HCT116 (cell line): ENCODE measurements around the gene KCNK18. TPM values are rescaled to one million over a fixed set of nuclear protein-coding genes. Genes with fewer than 3 reads are reported as not detected.

Source experiments
- ATAC-seq: fragments of 200-7000 bp; cut with Tn5 transposase; 2 replicates; pipeline ENCODE4 v1.9.1; 2020; ENCODE audit warnings: mild to moderate bottlenecking, moderate library complexity
- BruUV-seq: library from RNA; stranded (reverse); fragments of 400-500 nt; replicated peaks from 2 replicates; lab custom pipeline; 2021; lab: Mats Ljungman, UMichigan
- CTCF ChIA-PET: fragments of 300-600 bp; sonication (Branson Sonifier 250); formaldehyde crosslinking; loops from one replicate; lab custom pipeline; 2021; ENCODE audit warnings: antibody characterized with exemption; lab: Charles Lee
- POLR2A ChIA-PET: fragments of 300-600, 350-600 bp; sonication (Branson Sonifier 250); formaldehyde crosslinking; loops from one replicate; lab custom pipeline; 2021; ENCODE audit warnings: antibody characterized with exemption; lab: Charles Lee
- RAD21 ChIA-PET, 2 experiments: fragments of 300-600 bp; sonication (Branson Sonifier 250); formaldehyde crosslinking; loops; one replicate each; lab custom pipeline; 2023; ENCODE audit warnings: low total read pairs in 2 of 2; ENCODE audit not compliant: uncharacterized antibody in 2 of 2, unreplicated experiment in 2 of 2, low non-redundant PET in 1 of 2; lab: Charles Lee
- DNase-seq: peaks from one replicate; pipeline ENCODE4 v3.0.0-alpha.2; 2010; ENCODE audit warnings: low read depth, low spot score
- H2AFZ ChIP-seq: fragments of 200-600 bp; shearing (Covaris generic), sonication (generic); 2 replicates; pipeline ENCODE4 v1.6.1; 2017; ENCODE audit warnings: low read depth, mixed run types, mixed read lengths, antibody characterized with exemption, low read length; ENCODE audit not compliant: poor library complexity, severe bottlenecking
- H3K27ac ChIP-seq: 2 replicates; pipeline ENCODE4 v1.5.1; 2012; ENCODE audit warnings: low read depth, low read length
- H3K27me3 ChIP-seq: fragments of 200-600 bp; sonication (generic); 2 replicates; pipeline ENCODE4 v1.6.1; 2016; ENCODE audit warnings: mixed run types, low read length, mixed read lengths; ENCODE audit not compliant: insufficient read depth
- H3K36me3 ChIP-seq, 2 experiments: fragments of 200-500 bp in 1 of 2; fragments of 200-600 bp in 1 of 2; sonication (Bioruptor generic) in 1 of 2; sonication (generic) in 1 of 2; 2 replicates each; pipeline versions ENCODE4 v1.5.1 to v1.6.1; 2014 to 2016; ENCODE audit warnings: low read length in 2 of 2, inconsistent platforms in 1 of 2, mixed read lengths in 1 of 2, mixed run types in 1 of 2; ENCODE audit not compliant: insufficient read depth in 2 of 2, control insufficient read depth in 1 of 2
- H3K4me1 ChIP-seq, 2 experiments: fragments of 200-600 bp in 1 of 2; sonication (generic) in 1 of 2; 2 replicates each; pipeline versions ENCODE4 v1.5.1 to v1.6.1; 2012 to 2017; ENCODE audit warnings: low read length in 2 of 2, inconsistent platforms in 1 of 2, mild to moderate bottlenecking in 1 of 2, mixed read lengths in 1 of 2, mixed run types in 1 of 2, moderate library complexity in 1 of 2; ENCODE audit not compliant: insufficient read depth in 2 of 2, control insufficient read depth in 1 of 2
- H3K4me2 ChIP-seq: fragments of 200-600 bp; sonication (generic); 2 replicates; pipeline ENCODE4 v1.6.1; 2017; ENCODE audit warnings: mixed run types, low read length, mixed read lengths
- H3K4me3 ChIP-seq, 2 experiments: fragments of 200-600 bp in 1 of 2; sonication (generic) in 1 of 2; replicated peaks in 1 of 2; 2 replicates each; pipeline ENCODE4 v1.5.1; 2011 to 2016; ENCODE audit warnings: low read length in 2 of 2, control low read depth in 1 of 2, low read depth in 1 of 2, mild to moderate bottlenecking in 1 of 2, mixed read lengths in 1 of 2, mixed run types in 1 of 2
- H3K79me2 ChIP-seq: fragments of 200-600 bp; sonication (generic); 2 replicates; pipeline ENCODE4 v1.6.1; 2017; ENCODE audit warnings: mild to moderate bottlenecking, mixed run types, low read length, moderate library complexity, mixed read lengths; ENCODE audit not compliant: insufficient read depth
- H3K9ac ChIP-seq: fragments of 200-600 bp; sonication (generic); 2 replicates; pipeline ENCODE4 v1.6.1; 2016; ENCODE audit warnings: low read length, mixed read lengths
- H3K9me2 ChIP-seq: fragments of 200-600 bp; sonication (generic), shearing (Covaris generic); 2 replicates; pipeline ENCODE4 v1.6.1; 2017; ENCODE audit warnings: mixed run types, mild to moderate bottlenecking, moderate library complexity; ENCODE audit not compliant: insufficient read depth
- H3K9me3 ChIP-seq, 2 experiments: fragments of 200-500 bp in 1 of 2; fragments of 200-600 bp in 1 of 2; sonication (Bioruptor generic) in 1 of 2; sonication (generic) in 1 of 2; 2 replicates each; pipeline ENCODE4 v1.6.1; 2014 to 2017; ENCODE audit warnings: low read length in 2 of 2, mixed read lengths in 2 of 2, inconsistent platforms in 1 of 2, low read depth in 1 of 2, mild to moderate bottlenecking in 1 of 2, mixed run types in 1 of 2, moderate library complexity in 1 of 2; ENCODE audit not compliant: control insufficient read depth in 1 of 2, insufficient read depth in 1 of 2
- H4K20me1 ChIP-seq: fragments of 200-600 bp; sonication (generic), shearing (Covaris generic); 2 replicates; pipeline ENCODE4 v1.6.1; 2017; ENCODE audit warnings: mixed run types, mild to moderate bottlenecking, moderate library complexity; ENCODE audit not compliant: insufficient read depth
- CEBPB ChIP-seq: IDR thresholded peaks from 2 replicates; pipeline ENCODE4 v1.6.1; 2012; ENCODE audit warnings: low read depth
- EGR1 ChIP-seq: IDR thresholded peaks from 2 replicates; pipeline ENCODE4 v1.6.1; 2012; ENCODE audit warnings: low read depth
- FOSL1 ChIP-seq: IDR thresholded peaks from 2 replicates; pipeline ENCODE4 v1.6.1; 2012; ENCODE audit warnings: low read depth
- MAX ChIP-seq: IDR thresholded peaks from 2 replicates; pipeline ENCODE4 v1.6.1; 2012
- POLR2AphosphoS5 ChIP-seq: IDR thresholded peaks from 2 replicates; pipeline ENCODE4 v1.6.1; 2011; ENCODE audit warnings: mild to moderate bottlenecking, low read depth, low read length, moderate library complexity
- RAD21 ChIP-seq: IDR thresholded peaks from 2 replicates; pipeline ENCODE4 v1.6.1; 2012; ENCODE audit warnings: low read depth, mild to moderate bottlenecking
- REST ChIP-seq: IDR thresholded peaks from 2 replicates; pipeline ENCODE4 v1.6.1; 2012; ENCODE audit warnings: low read depth
- SIN3A ChIP-seq: IDR thresholded peaks from 2 replicates; pipeline ENCODE4 v1.6.1; 2012; ENCODE audit warnings: low read depth
- YY1 ChIP-seq: IDR thresholded peaks from 2 replicates; pipeline ENCODE4 v1.6.1; 2011; ENCODE audit warnings: low read length, low read depth, moderate library complexity, mild to moderate bottlenecking; ENCODE audit not compliant: insufficient replicate concordance; ENCODE audit errors: extremely low read depth
- ZNF274 ChIP-seq: fragments of 200-500 bp; sonication (Bioruptor generic); IDR thresholded peaks from 2 replicates; pipeline ENCODE4 v1.6.1; 2014; ENCODE audit warnings: mild to moderate bottlenecking, low read depth, low read length, inconsistent platforms
- intact Hi-C: fragments of 100-400 bp; cut with micrococcal nuclease; formaldehyde crosslinking; loops from 2 replicates; pipeline ENCODE4 v1.10.0; 2022
- total RNA-seq: library from RNA; stranded (reverse); gene quantifications from one replicate; pipeline ENCODE4 v1.2.1, GENCODE V29; 2021; ENCODE audit not compliant: unreplicated experiment
- TF ChIP-seq, protein P1 (sequence below), 3 experiments: fragments of 200-600 bp in 1 of 3; sonication (generic) in 1 of 3; IDR thresholded peaks in 2 of 3; conservative IDR thresholded peaks in 1 of 3; 2 replicates each; pipeline ENCODE4 v1.5.1; 2012 to 2017; ENCODE audit warnings: low read depth in 2 of 3, low read length in 2 of 3, antibody characterized with exemption in 1 of 3, borderline replicate concordance in 1 of 3, control low read depth in 1 of 3, mild to moderate bottlenecking in 1 of 3, mixed read lengths in 1 of 3, mixed run types in 1 of 3, moderate library complexity in 1 of 3; ENCODE audit not compliant: insufficient read depth in 1 of 3

Gene KCNK18
- total RNA-seq, 1 experiment from 2014 or later, result not detected

- ChIA-PET RAD21 (interaction anchor here in 1 of 2 experiments (1.4 kb wide), 1 partner anchor 374 kb away, joined by 4 read pairs; no protein-coding TSS in a partner anchor), POLR2A (no interaction called here), CTCF (interaction anchor here (1.6 to 17.7 kb wide), 2 partner anchors 17 to 371 kb away, joined by 4 to 629 read pairs; no protein-coding TSS in a partner anchor)
- Histone ChIP-seq H3K9me2 (no peaks in the 10 kb centered on the region), H3K36me3 (no peaks in the 10 kb centered on the region), H4K20me1 (no peaks in the 10 kb centered on the region), H3K27me3 (peaks cover 13% of the 10 kb centered on the region; the same call in 1 of the 2 replicates), H3K4me2 (no peak overlapping the region), H3K27ac (no peak overlapping the region), H2AFZ (peak overlapping the region; percentile 36), H3K79me2 (no peaks in the 10 kb centered on the region), H3K9ac (no peak overlapping the region), H3K9me3 (no peaks in the 10 kb centered on the region), H3K4me3 (no peak overlapping the region), H3K4me1 (peaks cover 2 to 35% of the 10 kb centered on the region in 2 experiments; a peak in 3 of 4 replicates)
- no TSS peak for BruUV-seq
- DNase-seq (no peak), ATAC-seq (no peak)
- TF ChIP-seq RAD21, result no peak
- TF ChIP-seq SIN3A, result no peak
- peak; percentile 17; the same call in 1 of the 2 replicates for TF ChIP-seq MAX
- intact Hi-C loops, result loop anchor here (5.0 to 10.0 kb wide), 2 partner anchors 695 to 728 kb away; no protein-coding TSS in a partner anchor
These were observed 27.0 kb upstream of the KCNK18 start for GRCh38 chr10:117170244-117170643.

- peaks cover 13% of the 10 kb centered on the region; the same call in 1 of the 2 replicates for H3K27me3 ChIP-seq
- no peaks in the 10 kb centered on the region for H3K9me3 ChIP-seq
- ATAC-seq, result peak; percentile 93
- no peak overlapping the region for H3K27ac ChIP-seq
- ChIA-PET RAD21 (interaction anchor here (0.7 to 2.6 kb wide), 10 partner anchors 9 to 547 kb away, joined by 3 to 33 read pairs (median 4); no protein-coding TSS in a partner anchor), POLR2A (interaction anchor here (0.6 to 1.0 kb wide), 5 partner anchors 11 to 548 kb away, joined by 3 to 13 read pairs (median 3); no protein-coding TSS in a partner anchor), CTCF (interaction anchor here (0.6 to 17.7 kb wide), 40 partner anchors 9 to 724 kb away, joined by 3 to 629 read pairs (median 5); partner anchors contain the start of gene SHTN1)
- no peak overlapping the region for H3K4me3 ChIP-seq
- H3K9ac ChIP-seq, result no peak overlapping the region
- TF ChIP-seq CEBPB, result no peak
- TF ChIP-seq POLR2AphosphoS5, result 0 out of 2 replicates have a peak, but pooled peaks have one; percentile 15
- TF ChIP-seq EGR1, result peak; percentile 87
- TF ChIP-seq REST, result no peak
- TF ChIP-seq FOSL1, result no peak
- TF ChIP-seq RAD21, result peak; percentile 98
- TF ChIP-seq, protein P1, sequence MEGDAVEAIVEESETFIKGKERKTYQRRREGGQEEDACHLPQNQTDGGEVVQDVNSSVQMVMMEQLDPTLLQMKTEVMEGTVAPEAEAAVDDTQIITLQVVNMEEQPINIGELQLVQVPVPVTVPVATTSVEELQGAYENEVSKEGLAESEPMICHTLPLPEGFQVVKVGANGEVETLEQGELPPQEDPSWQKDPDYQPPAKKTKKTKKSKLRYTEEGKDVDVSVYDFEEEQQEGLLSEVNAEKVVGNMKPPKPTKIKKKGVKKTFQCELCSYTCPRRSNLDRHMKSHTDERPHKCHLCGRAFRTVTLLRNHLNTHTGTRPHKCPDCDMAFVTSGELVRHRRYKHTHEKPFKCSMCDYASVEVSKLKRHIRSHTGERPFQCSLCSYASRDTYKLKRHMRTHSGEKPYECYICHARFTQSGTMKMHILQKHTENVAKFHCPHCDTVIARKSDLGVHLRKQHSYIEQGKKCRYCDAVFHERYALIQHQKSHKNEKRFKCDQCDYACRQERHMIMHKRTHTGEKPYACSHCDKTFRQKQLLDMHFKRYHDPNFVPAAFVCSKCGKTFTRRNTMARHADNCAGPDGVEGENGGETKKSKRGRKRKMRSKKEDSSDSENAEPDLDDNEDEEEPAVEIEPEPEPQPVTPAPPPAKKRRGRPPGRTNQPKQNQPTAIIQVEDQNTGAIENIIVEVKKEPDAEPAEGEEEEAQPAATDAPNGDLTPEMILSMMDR (IDR thresholded peaks at IDR 0.05 in 2 of 3, conservative IDR thresholded peaks at IDR 0.05 in 1 of 3; ENCODE audit: borderline replicate concordance in 1 of 3, insufficient read depth in 1 of 3, low read depth in 2 of 3, low read length in 2 of 3), result peak; percentile 94 to 99 (median 97)
- no peak for TF ChIP-seq ZNF274
- peak; percentile 61 for TF ChIP-seq YY1
- H2AFZ ChIP-seq, result peak overlapping the region; percentile 70
- no peaks in the 10 kb centered on the region for H3K9me2 ChIP-seq
- intact Hi-C loops, result loop anchor here (5.0 to 10.0 kb wide), 2 partner anchors 700 to 732 kb away; no protein-coding TSS in a partner anchor
- H3K36me3 ChIP-seq, result no peaks in the 10 kb centered on the region
- peak; percentile 82 for DNase-seq
- no peaks in the 10 kb centered on the region for H4K20me1 ChIP-seq
- BruUV-seq, result no TSS peak
- H3K4me1 ChIP-seq, result peaks cover 0 to 21% of the 10 kb centered on the region in 2 experiments; a peak in 3 of 4 replicates
- peak overlapping the region; percentile 51 for H3K4me2 ChIP-seq
- H3K79me2 ChIP-seq, result no peaks in the 10 kb centered on the region
These were observed 22.7 kb upstream of the KCNK18 start for GRCh38 chr10:117174439-117175214.
